TTC549 (cell line): ENCODE data around the gene ARHGAP44.
"Not testable (repeated sequence)": the region's sequence is repeated elsewhere in the genome, so short reads cannot be mapped to it uniquely, and the experiment has no call there.

Experiments used
- FAIRE-seq: peaks from 2 replicates; lab custom pipeline; 2012; peaks lifted over from hg19 to GRCh38; lab: Jason Lieb, UNC

ARHGAP44 gene

GRCh38 chr17:12964162-12964561 lies 174.9 kb downstream of the ARHGAP44 start:
- no peak for FAIRE-seq

GRCh38 chr17:12964840-12965239 lies 175.5 kb downstream of the ARHGAP44 start:
- no peak for FAIRE-seq

GRCh38 chr17:12965988-12966387 lies 176.7 kb downstream of the ARHGAP44 start:
- FAIRE-seq, result no peak

- FAIRE-seq, result no peak
Observed at GRCh38 chr17:12966413-12966812, 177.1 kb downstream of the ARHGAP44 start.

GRCh38 chr17:12967962-12968361 lies 178.7 kb downstream of the ARHGAP44 start:
- no peak for FAIRE-seq

GRCh38 chr17:12973496-12974004 lies 184.3 kb downstream of the ARHGAP44 start:
- no peak for FAIRE-seq

- no peak for FAIRE-seq
Observed at GRCh38 chr17:12974005-12974531, 184.8 kb downstream of the ARHGAP44 start.

- no peak for FAIRE-seq
Observed at GRCh38 chr17:12977008-12977751, 187.9 kb downstream of the ARHGAP44 start.

GRCh38 chr17:12978787-12979186 lies 189.5 kb downstream of the ARHGAP44 start:
- not testable (repeated sequence) for FAIRE-seq

GRCh38 chr17:12979246-12979645 lies 189.9 kb downstream of the ARHGAP44 start:
- no peak for FAIRE-seq

GRCh38 chr17:12979826-12980500 lies 190.7 kb downstream of the ARHGAP44 start:
- no peak for FAIRE-seq

GRCh38 chr17:12982224-12982623 lies 192.9 kb downstream of the ARHGAP44 start:
- no peak for FAIRE-seq

- no peak for FAIRE-seq
Observed at GRCh38 chr17:12983991-12984884, 194.9 kb downstream of the ARHGAP44 start.

GRCh38 chr17:12985431-12986293 lies 196.4 kb downstream of the ARHGAP44 start:
- FAIRE-seq, result no peak

GRCh38 chr17:12987120-12987519 lies 197.8 kb downstream of the ARHGAP44 start:
- FAIRE-seq, result no peak

- no peak for FAIRE-seq
Observed at GRCh38 chr17:12990041-12990808, 200.9 kb downstream of the ARHGAP44 start.

GRCh38 chr17:12990926-12991325 lies 201.6 kb downstream of the ARHGAP44 start:
- no peak for FAIRE-seq

- FAIRE-seq, result no peak
Observed at GRCh38 chr17:12992676-12993075, 203.4 kb downstream of the ARHGAP44 start.

GRCh38 chr17:12993631-12994030 lies 204.3 kb downstream of the ARHGAP44 start:
- FAIRE-seq, result no peak

GRCh38 chr17:12994341-12995074 lies 205.2 kb downstream of the ARHGAP44 start:
- no peak for FAIRE-seq
